ENCODE measurements around the gene ACTL8.

ACTL8 gene

GRCh38 chr1:17869815-17870214, 114.7 kb downstream of the ACTL8 start:
- Histone ChIP-seq H3K4me3 (ENCODE audit: low read length) (no peak overlapping the region), H3K27ac (ENCODE audit: low read length) (no peak overlapping the region), H3K79me2 (ENCODE audit: low read length) (no peaks in the 10 kb centered on the region), H3K4me1 (ENCODE audit: low read length) (no peaks in the 10 kb centered on the region), H4K20me1 (ENCODE audit: insufficient read depth, low read length) (no peaks in the 10 kb centered on the region), H3K9me3 (ENCODE audit: insufficient read depth, low read length) (no peaks in the 10 kb centered on the region), H3K9ac (ENCODE audit: low read length) (no peak overlapping the region), H3K27me3 (ENCODE audit: low read depth, low read length) (no peaks in the 10 kb centered on the region), H3K36me3 (replicated peaks; ENCODE audit: low read depth, low read length) (no peaks in the 10 kb centered on the region), H3K4me2 (ENCODE audit: low read length) (no peak overlapping the region), H2AFZ (ENCODE audit: low read depth, low read length) (no peak overlapping the region)
- no peak for TF ChIP-seq EZH2phosphoT487 (IDR thresholded peaks at IDR 0.05; ENCODE audit: low read depth)

GRCh38 chr1:17870679-17871078, 115.5 kb downstream of the ACTL8 start:
- no peak overlapping the region for H3K4me3 ChIP-seq (ENCODE audit: low read length)
- TF ChIP-seq EZH2phosphoT487 (IDR thresholded peaks at IDR 0.05; ENCODE audit: low read depth) (no peak), CTCF (IDR thresholded peaks at IDR 0.05; ENCODE audit: low read depth, low read length) (no peak)
- H4K20me1 ChIP-seq (ENCODE audit: insufficient read depth, low read length), result no peaks in the 10 kb centered on the region
- no peak overlapping the region for H3K9ac ChIP-seq (ENCODE audit: low read length)
- H3K27ac ChIP-seq (ENCODE audit: low read length), result no peak overlapping the region
- no peaks in the 10 kb centered on the region for H3K9me3 ChIP-seq (ENCODE audit: insufficient read depth, low read length)
- no peaks in the 10 kb centered on the region for H3K79me2 ChIP-seq (ENCODE audit: low read length)
- no peaks in the 10 kb centered on the region for H3K4me1 ChIP-seq (ENCODE audit: low read length)
- H3K4me2 ChIP-seq (ENCODE audit: low read length), result no peak overlapping the region
- no peaks in the 10 kb centered on the region for H3K27me3 ChIP-seq (ENCODE audit: low read depth, low read length)
- H2AFZ ChIP-seq (ENCODE audit: low read depth, low read length), result no peak overlapping the region
- H3K36me3 ChIP-seq (replicated peaks; ENCODE audit: low read depth, low read length), result no peaks in the 10 kb centered on the region

GRCh38 chr1:17873007-17873675, 118.0 kb downstream of the ACTL8 start:
- no peak overlapping the region for H3K27ac ChIP-seq (ENCODE audit: low read length)
- H3K36me3 ChIP-seq (replicated peaks; ENCODE audit: low read depth, low read length), result no peaks in the 10 kb centered on the region
- H2AFZ ChIP-seq (ENCODE audit: low read depth, low read length), result no peak overlapping the region

GRCh38 chr1:17874231-17874630, 119.1 kb downstream of the ACTL8 start:
- Histone ChIP-seq H3K4me1 (ENCODE audit: low read length) (no peaks in the 10 kb centered on the region), H3K27ac (ENCODE audit: low read length) (no peak overlapping the region), H3K27me3 (ENCODE audit: low read depth, low read length) (no peaks in the 10 kb centered on the region), H3K79me2 (ENCODE audit: low read length) (no peaks in the 10 kb centered on the region), H3K9me3 (ENCODE audit: insufficient read depth, low read length) (no peaks in the 10 kb centered on the region), H4K20me1 (ENCODE audit: insufficient read depth, low read length) (no peaks in the 10 kb centered on the region), H3K4me3 (ENCODE audit: low read length) (no peak overlapping the region), H2AFZ (ENCODE audit: low read depth, low read length) (no peak overlapping the region), H3K4me2 (ENCODE audit: low read length) (no peak overlapping the region), H3K36me3 (replicated peaks; ENCODE audit: low read depth, low read length) (no peaks in the 10 kb centered on the region), H3K9ac (ENCODE audit: low read length) (no peak overlapping the region)
- TF ChIP-seq EZH2phosphoT487 (IDR thresholded peaks at IDR 0.05; ENCODE audit: low read depth) (no peak), CTCF (IDR thresholded peaks at IDR 0.05; ENCODE audit: low read depth, low read length) (no peak)

More at GRCh38 chr1:17873007-17873675, 118.0 kb downstream of the ACTL8 start:
- no peak for TF ChIP-seq EZH2phosphoT487 (IDR thresholded peaks at IDR 0.05; ENCODE audit: low read depth)
- Histone ChIP-seq H3K4me1 (ENCODE audit: low read length) (no peaks in the 10 kb centered on the region), H3K4me2 (ENCODE audit: low read length) (no peak overlapping the region), H3K9me3 (ENCODE audit: insufficient read depth, low read length) (no peaks in the 10 kb centered on the region), H3K27me3 (ENCODE audit: low read depth, low read length) (no peaks in the 10 kb centered on the region), H4K20me1 (ENCODE audit: insufficient read depth, low read length) (no peaks in the 10 kb centered on the region), H3K9ac (ENCODE audit: low read length) (no peak overlapping the region), H3K79me2 (ENCODE audit: low read length) (no peaks in the 10 kb centered on the region), H3K4me3 (ENCODE audit: low read length) (no peak overlapping the region)

- Histone ChIP-seq H4K20me1 (ENCODE audit: insufficient read depth, low read length) (no peaks in the 10 kb centered on the region), H3K4me2 (ENCODE audit: low read length) (no peak overlapping the region), H3K9me3 (ENCODE audit: insufficient read depth, low read length) (no peaks in the 10 kb centered on the region), H3K4me3 (ENCODE audit: low read length) (no peak overlapping the region), H2AFZ (ENCODE audit: low read depth, low read length) (no peak overlapping the region), H3K4me1 (ENCODE audit: low read length) (no peaks in the 10 kb centered on the region), H3K27me3 (ENCODE audit: low read depth, low read length) (no peaks in the 10 kb centered on the region), H3K9ac (ENCODE audit: low read length) (no peak overlapping the region), H3K79me2 (ENCODE audit: low read length) (no peaks in the 10 kb centered on the region), H3K36me3 (replicated peaks; ENCODE audit: low read depth, low read length) (no peaks in the 10 kb centered on the region), H3K27ac (ENCODE audit: low read length) (no peak overlapping the region)
- TF ChIP-seq CTCF (IDR thresholded peaks at IDR 0.05; ENCODE audit: low read depth, low read length) (no peak), EZH2phosphoT487 (IDR thresholded peaks at IDR 0.05; ENCODE audit: low read depth) (no peak)
Observed at GRCh38 chr1:17874710-17875109, 119.6 kb downstream of the ACTL8 start.
